Vagina (tissue), 2 donors: ENCODE data around the gene ENOX1.

Source experiments
- CTCF ChIP-seq, 3 experiments: fragments of 450-650 bp in 2 of 3; fragments of 200-600 bp in 1 of 3; sonication (generic) in 1 of 3; IDR thresholded peaks; one replicate each; pipeline ENCODE4 v1.5.1; 2017 to 2019; ENCODE audit warnings: antibody characterized with exemption in 3 of 3, mild to moderate bottlenecking in 2 of 3, moderate library complexity in 2 of 3
- POLR2A ChIP-seq, 2 donors: fragments of 450-650 bp; IDR thresholded peaks; one replicate each; pipeline ENCODE4 v1.6.1; 2017; ENCODE audit warnings: antibody characterized with exemption in 2 of 2, mild to moderate bottlenecking in 2 of 2, moderate library complexity in 2 of 2
- POLR2AphosphoS5 ChIP-seq, 2 donors: sonication (generic); formaldehyde crosslinking; IDR thresholded peaks; one replicate each; pipeline ENCODE4 v1.9.0; 2017; ENCODE audit warnings: antibody characterized with exemption in 2 of 2, mild to moderate bottlenecking in 2 of 2, low read depth in 1 of 2; ENCODE audit not compliant: insufficient read depth in 1 of 2

- TF ChIP-seq CTCF (IDR thresholded peaks at IDR 0.05): no peak
- TF ChIP-seq POLR2A (IDR thresholded peaks at IDR 0.05): no peak
- no peak for TF ChIP-seq POLR2AphosphoS5 (IDR thresholded peaks at IDR 0.05; ENCODE audit: insufficient read depth in 1 of 2, low read depth in 1 of 2)
Observed at GRCh38 chr13:43611281-43612273, 175.2 kb downstream of the ENOX1 start.
